Measurements from ENCODE around the gene SNX19. TPM values are rescaled to one million over a fixed set of nuclear protein-coding genes. Genes with fewer than 3 reads are reported as not detected.

SNX19 gene
- total RNA-seq, 1 experiment from 2014 or later, result 34.4 TPM

GRCh38 chr11:130906616-130907015 lies 9.7 kb downstream of the SNX19 start:
- Histone ChIP-seq H4K20me1 (ENCODE audit: control insufficient read depth, insufficient read depth, insufficient read length) (no peaks in the 10 kb centered on the region), H3K23ac (ENCODE audit: insufficient read length, low read depth, low read length) (no peak overlapping the region), H2BK12ac (ENCODE audit: insufficient read length, low read depth, low read length) (no peak overlapping the region), H3K27me3 (ENCODE audit: insufficient read depth, low read length) (no peaks in the 10 kb centered on the region; the same call in 1 of the 2 replicates), H2BK20ac (ENCODE audit: low read depth, low read length, poor library complexity, severe bottlenecking) (no peak overlapping the region), H3T11ph (ENCODE audit: low read length) (no peak overlapping the region), H3K27ac (ENCODE audit: insufficient read length, low read depth, low read length) (no peak overlapping the region), H2BK120ac (ENCODE audit: low read depth, low read length, poor library complexity, severe bottlenecking) (no peak overlapping the region), H3K79me1 (ENCODE audit: insufficient read depth, low read depth, low read length, poor library complexity, severe bottlenecking) (no peaks in the 10 kb centered on the region), H3K9me3 (ENCODE audit: control insufficient read depth, low read depth, low read length) (no peaks in the 10 kb centered on the region), H4K8ac (replicated peaks; ENCODE audit: insufficient read length, low read depth, low read length) (no peak overlapping the region), H3K9ac (ENCODE audit: extremely low read depth, insufficient read length, low read length) (no peak overlapping the region), H3K14ac (ENCODE audit: insufficient read depth, low read length) (no peak overlapping the region), H4K5ac (ENCODE audit: insufficient read length, low read depth, low read length) (no peak overlapping the region), H3K56ac (ENCODE audit: insufficient read length, low read depth, low read length) (no peak overlapping the region), H2BK5ac (ENCODE audit: insufficient read length, low read length) (no peak overlapping the region), H3K18ac (ENCODE audit: insufficient read length, low read depth, low read length) (no peak overlapping the region), H4K91ac (ENCODE audit: insufficient read length, low read depth, low read length) (no peak overlapping the region), H2AFZ (ENCODE audit: low read length) (no peak overlapping the region), H2AK5ac (ENCODE audit: insufficient read length, low read length) (no peak overlapping the region), H3K4me1 (ENCODE audit: insufficient read depth, low read length) (no peaks in the 10 kb centered on the region), H3K79me2 (ENCODE audit: insufficient read depth, low read length) (no peaks in the 10 kb centered on the region), H2BK15ac (ENCODE audit: low read depth, low read length) (no peak overlapping the region), H3K23me2 (ENCODE audit: insufficient read length, low read depth, low read length, poor library complexity, severe bottlenecking) (no peaks in the 10 kb centered on the region), H3K4ac (ENCODE audit: low read depth, low read length) (no peak overlapping the region), H3K4me2 (ENCODE audit: insufficient read depth, insufficient read length, low read length) (no peak overlapping the region)
- no peak overlapping the region for H3K27ac Mint-ChIP-seq
- H3K27me3 Mint-ChIP-seq (ENCODE audit: low read depth), result no peaks in the 10 kb centered on the region
- H3K9me3 Mint-ChIP-seq, result no peaks in the 10 kb centered on the region
- no peak for DNase-seq
- H3K36me3 Mint-ChIP-seq (ENCODE audit: insufficient read depth in 1 of 3, low read depth in 3 of 3), result peaks cover 8 to 86% (median 81%) of the 10 kb centered on the region in 3 experiments; a peak in 6 of 7 replicates
- no peaks in the 10 kb centered on the region for H3K4me1 Mint-ChIP-seq
- H3K4me3 Mint-ChIP-seq, result no peak overlapping the region
- TF ChIP-seq CTCF (conservative IDR thresholded peaks at IDR 0.05), result no peak
- WGBS (ENCODE audit: extremely low coverage, insufficient read length, low lambda C conversion rate), result no CpG with 5 or more reads among the region's 2 CpGs

Measured in H9 (cell line).